ENCODE measurements around the gene SLBP.

SLBP gene

DNA sequence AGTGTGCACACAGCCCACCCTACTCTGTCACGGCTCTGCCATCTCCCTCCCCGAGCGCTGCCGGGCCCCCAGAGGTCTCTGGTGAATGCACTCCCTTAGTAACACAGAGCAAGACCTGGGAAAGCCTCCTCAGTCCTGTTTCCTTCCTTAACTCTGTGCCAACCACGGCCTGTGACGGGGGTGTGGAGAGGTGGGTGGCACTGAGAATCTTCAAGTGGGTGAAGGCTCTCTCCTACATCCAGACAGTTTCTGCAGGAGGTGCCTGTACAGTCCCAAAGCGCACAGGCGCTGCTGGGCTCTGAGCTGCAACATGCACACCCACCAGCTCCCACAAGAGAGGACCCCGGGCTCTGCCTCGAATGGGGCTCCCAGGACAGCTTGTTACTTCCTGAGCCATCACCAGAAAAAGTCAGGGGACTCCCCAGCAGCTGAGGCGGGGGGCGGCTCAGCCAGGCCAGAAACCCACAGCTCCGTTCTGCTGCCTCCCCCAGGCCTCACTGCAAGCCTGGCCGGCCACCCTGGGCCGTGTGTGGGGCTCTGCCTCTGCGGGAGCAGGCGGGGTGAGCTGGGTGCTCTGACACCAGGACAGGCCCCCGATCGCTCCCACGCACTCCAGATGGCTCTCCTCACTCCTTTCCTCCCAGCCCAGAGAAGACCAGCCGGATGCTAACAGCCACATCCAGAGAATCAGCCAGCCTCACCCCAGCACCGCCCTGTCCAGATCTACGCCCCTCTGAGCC lies 57.7 kb downstream of the SLBP start:
- no peak for DNase-seq (ENCODE audit: low read depth)

DNA sequence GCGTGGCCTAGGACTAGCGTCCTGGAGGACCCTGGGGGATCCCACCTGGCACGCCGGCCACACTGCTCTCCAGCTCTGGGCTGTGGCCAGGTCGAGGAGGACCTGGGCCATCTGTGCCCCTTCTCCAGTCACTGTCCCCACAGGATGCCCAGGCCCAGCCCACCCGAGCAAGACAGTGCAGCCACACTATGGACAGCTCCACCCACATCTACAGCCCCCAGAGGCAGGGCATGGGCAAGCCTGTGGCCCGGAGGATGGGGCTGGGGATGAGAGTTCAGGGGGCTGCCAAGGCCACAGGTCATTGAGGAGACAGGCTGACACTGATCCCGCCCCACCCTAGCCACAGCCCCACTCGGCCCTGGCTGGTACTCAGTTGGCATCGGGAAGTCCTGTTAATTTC lies 58.3 kb downstream of the SLBP start:
- no peak for DNase-seq (ENCODE audit: low read depth)

DNA sequence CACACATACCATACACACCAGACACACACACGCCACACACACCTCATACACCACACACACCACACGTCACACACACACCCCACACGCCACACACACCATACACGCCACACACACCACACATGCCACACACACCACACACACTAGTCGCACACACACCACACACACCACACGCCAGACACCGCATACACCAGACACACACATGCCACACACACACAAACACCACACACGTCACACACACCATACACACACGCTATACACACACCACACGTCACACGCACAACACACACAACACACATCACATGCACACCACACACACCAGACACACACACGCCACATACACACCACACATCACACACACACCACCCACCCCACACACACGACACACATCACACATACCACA lies 60.0 kb downstream of the SLBP start:
- DNase-seq (ENCODE audit: low read depth), result no peak

DNA sequence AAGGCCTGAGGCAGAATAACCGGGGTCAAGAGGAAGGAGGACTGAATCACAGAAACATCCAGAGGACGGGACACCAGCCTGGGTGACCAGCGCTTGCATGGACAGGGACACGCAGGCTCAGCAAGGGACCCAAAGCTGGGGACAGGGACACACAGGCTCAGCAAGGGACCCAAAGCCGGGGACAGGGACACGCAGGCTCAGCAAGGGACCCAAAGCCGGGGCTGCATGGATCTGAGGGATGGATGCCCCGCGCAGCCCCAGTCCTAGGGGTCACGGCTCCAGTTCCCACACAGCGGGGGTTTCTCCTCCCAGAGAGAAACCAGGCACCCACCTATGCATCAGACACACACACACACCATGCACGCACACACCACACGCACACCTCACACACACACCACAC lies 60.5 kb downstream of the SLBP start:
- DNase-seq (ENCODE audit: low read depth), result no peak

DNA sequence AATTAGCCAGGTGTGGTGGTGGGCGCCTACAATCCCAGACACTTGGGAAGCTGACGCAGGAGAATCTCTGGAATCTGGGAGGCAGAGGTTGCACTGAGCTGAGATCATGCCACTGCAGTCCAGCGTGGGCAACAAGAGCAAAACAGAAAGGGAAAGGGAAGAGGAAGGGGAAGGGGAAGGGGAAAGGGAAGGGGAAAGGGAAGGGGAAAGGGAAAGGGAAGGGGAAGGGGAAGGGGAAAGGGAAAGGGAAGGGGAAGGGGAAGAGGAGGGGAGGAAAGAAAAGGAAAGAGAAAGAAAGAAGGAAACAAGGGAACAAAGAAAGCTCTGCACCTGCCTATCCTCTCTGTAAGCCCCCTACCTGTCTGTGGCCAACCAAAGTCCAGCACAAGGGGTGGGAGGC lies 63.2 kb downstream of the SLBP start:
- no peak for DNase-seq (ENCODE audit: low read depth)

DNA sequence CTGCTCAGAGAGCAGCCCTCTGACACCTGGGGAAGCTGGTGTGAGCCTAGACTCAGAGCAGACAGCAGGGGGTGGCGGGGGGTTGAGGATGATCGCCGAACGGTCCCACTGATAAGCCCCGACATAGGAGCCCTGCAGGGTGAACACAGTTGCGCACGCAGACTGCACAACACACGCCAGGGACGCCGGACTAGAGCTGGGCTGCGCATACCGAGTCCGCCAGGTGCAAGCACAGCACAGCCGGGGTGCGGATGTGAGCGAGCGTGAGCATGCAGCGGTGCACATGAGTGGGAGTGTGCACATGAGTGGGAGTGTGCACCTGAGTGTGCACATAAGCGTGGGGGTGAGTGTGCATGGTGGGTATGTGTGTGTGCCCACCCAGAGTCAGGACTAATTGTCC lies 64.7 kb downstream of the SLBP start:
- no peak for DNase-seq (ENCODE audit: low read depth)

DNA sequence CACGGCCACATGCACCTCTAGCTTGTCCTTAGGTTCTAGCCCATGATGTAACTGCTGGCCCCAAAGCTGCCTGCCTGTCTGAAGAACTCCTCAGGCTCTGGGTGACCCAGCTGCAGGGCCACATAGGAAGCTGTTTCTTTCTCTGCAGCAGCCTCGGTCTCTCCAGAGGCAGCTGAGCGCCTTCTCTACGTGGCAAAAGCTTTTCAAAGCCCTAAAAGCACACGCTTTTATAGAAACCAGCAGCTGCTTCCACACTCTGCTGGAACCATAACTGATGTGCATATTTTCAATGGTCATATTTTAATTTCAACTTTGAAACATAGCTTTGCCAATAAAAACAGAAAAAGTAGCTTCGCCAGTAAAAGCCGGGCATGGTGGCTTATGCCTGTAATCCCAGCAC lies 65.4 kb downstream of the SLBP start:
- no peak for DNase-seq (ENCODE audit: low read depth)

DNA sequence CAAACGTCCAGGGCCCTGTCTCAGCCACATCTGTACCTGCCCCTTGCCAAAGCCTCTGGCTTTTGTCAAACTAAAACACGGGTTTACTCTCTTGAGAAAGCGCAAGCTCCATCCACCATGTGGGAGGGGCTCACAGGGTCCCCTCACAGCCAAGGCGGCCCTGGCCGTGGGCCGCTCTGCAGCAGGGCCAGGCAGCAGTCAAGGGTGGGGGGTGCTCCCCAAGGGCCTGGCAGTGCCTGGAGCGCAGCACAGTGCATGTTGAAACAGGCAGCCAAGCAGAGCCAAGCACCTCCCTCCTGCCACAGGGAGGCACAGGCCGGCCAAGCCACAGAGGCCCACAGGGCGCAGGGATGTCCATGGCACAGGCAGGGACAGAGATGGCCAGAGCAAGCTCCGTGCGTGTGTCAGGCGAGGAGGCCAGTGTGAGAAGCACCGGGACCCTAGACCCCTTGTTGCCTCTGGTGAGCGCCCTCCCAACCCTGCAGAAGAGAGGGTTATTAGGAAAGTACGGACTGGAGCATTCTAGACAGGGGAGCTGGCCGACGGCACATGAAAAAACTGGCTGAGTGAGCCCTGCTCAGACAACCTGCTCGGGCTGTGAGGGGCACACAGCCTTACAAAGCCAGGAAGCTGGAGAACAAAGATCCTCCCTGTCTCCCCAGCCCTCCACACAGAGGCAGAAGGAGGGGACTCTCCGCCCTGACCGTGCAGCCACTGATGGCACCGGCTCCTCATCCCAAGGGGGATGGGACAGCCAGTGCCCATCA lies 67.0 kb downstream of the SLBP start:
- DNase-seq (ENCODE audit: low read depth), result no peak

DNA sequence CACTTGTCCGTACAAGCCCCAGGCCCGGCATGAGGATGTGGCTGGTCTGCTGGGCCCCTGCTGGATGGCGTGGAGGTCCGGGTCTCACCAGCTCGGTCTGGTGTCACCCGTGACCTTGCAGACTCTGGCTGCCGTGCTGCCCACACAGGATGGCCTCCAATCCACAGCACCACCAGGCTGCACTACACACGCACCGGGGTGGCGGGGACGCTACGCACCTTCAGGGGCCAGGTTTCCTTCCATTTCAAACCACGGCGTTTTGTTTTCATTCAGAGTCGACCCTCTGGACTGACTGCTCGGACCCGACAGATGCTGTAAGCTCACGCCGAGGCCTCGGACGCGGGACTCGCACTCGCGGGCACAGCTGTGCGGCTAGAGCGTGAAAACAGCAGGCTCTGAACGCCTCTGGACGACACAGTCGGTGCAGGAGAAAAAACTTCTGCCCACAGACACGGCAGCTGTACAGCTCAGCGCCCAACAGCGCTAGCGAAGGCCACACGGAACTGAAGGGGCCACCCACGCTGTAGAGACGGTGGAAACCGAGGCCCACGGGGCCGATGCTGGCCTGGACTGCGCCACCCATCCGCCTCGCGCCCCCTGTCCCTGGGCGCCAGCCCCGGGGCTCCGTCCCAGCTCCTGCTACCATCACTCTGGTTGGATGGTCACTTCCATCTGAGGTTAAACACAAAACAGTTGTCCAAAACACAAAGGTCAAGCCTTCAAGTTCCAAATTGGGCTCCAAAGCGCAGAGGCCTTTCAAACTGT lies 68.0 kb downstream of the SLBP start:
- no peak for DNase-seq (ENCODE audit: low read depth)
